GM19452 (cell line): Measurements from ENCODE around the gene HBG2.
"Not testable (repeated sequence)": the region's sequence is repeated elsewhere in the genome, so short reads cannot be mapped to it uniquely, and the experiment has no call there.

Source experiments
- ATAC-seq: cut with Tn5 transposase; IDR thresholded peaks from one replicate; pipeline ENCODE4 v1.9.1; 2021; ENCODE audit not compliant: unreplicated experiment

HBG2 gene

DNA sequence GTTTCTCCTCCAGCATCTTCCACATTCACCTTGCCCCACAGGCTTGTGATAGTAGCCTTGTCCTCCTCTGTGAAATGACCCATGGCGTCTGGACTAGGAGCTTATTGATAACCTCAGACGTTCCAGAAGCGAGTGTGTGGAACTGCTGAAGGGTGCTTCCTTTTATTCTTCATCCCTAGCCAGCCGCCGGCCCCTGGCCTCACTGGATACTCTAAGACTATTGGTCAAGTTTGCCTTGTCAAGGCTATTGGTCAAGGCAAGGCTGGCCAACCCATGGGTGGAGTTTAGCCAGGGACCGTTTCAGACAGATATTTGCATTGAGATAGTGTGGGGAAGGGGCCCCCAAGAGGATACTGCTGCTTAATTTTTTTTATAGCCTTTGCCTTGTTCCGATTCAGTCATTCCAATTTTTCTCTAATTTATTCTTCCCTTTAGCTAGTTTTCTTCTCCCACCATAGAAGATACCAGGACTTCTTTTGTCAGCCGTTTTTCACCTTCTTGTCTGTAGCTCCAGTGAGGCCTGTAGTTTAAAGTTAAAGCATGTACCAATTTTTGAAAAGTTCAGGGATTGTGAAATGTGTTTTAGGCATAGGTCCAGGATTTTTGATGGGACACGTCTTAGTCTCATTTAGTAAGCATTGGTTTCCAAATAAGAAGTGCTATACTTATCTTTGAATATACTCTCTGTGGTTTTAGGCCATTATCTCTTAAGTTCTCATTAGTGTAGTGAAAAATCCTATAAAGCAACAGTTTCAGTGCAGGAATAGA lies at the start of gene HBG2:
Gene HBG2 (minus strand): TSS at position 136 of the 768 bp plus-strand sequence. CDS start 53 bp downstream, at position 83.
- not testable (repeated sequence) for ATAC-seq

DNA sequence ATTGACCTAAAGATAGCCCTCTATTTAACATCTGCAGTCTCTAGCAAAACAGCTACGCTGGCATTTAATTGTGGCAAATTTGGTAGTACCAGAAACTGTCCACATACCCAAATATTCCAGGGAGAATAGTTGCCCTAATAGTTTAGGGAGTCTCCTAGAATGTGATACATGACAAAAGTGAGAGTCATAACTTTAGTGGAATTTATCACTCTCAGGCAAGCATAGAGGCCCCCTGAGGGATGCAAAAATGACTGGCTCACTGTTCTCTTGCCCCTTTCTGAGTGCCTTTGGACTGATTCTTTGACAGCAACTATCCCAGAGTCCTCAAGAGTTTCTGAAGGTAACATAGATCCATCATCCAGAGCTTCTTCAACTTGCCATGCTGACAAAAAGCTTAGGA lies 49.5 kb upstream of the HBG2 start:
- no peak for ATAC-seq

DNA sequence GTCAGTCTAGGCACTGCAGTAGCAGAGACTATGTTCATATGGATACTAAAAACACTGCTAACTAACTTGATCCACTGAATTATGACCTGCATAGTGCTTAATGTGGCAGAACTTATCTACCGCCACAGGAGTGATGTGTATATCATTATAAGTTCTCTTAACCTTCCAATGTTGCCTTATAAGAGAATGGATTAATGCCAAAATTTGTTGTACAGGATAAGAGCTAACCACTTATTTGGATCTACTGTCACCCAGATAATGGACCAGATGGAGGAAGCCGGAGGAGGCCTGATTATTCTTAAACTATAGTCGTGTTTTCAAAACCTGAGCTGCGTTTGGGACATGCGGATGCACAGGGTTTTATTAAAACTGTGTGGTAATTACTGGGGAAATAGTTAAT lies 49.0 kb upstream of the HBG2 start:
- no peak for ATAC-seq

DNA sequence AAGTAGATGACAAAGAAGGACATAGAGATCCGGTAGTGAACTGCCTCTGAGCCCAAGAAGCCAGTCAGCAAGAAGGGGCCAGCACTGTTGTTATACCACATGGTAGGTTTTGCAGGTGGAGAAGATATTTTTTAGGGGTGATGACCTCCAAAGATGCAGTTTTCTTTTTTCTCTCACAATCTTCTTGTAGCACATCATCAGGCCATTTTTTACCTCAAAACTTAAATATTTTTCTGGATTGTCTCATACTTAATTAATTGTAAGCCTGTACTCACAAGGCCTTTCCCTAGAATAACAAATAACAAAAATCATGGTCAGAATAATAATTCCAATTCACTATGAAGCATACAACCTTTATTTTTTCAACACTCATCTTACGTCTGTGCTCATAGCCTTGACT lies 47.3 kb upstream of the HBG2 start, which contains the start of gene OR51B4:
Gene OR51B4 (minus strand): TSS at position 101 of the 400 bp plus-strand sequence. CDS start 0 bp downstream, at position 101.
- ATAC-seq: no peak

DNA sequence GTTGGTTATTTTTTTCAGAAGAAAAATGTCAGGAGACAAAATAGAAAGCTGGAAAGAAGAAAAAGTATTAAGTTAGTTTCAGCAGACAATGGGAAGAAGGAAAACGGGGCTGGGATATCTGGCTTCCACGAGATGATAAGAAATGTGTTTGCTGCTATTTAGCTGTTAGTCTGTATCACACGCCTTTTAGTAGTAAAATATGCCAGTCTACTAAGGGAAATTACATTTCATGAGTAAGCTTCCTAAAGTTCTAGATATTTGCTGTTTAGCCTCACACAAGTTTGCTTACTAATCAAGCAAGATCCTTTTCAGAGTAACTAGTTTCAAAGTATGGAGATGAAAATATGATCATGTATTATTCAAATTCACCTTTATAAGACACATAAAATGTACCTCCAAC lies 45.7 kb upstream of the HBG2 start:
- no peak for ATAC-seq

DNA sequence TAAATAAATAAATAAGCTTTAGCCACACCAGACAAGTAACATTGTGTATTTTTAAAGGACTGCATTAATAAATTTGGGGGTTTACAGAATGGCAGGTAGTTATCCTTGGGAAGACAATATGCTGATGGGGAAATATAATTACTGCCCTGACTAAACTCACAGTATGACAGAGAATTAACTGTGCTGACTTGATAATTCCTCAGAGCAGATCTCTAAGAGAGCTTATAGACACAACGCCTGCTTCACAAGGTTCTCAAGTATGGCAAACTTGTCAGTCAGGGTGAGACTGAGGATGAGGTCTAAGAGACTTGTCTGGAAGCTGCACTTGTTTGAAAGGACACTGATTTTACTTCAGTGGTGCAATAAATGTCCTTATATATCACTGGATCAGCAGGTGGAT lies 43.9 kb upstream of the HBG2 start:
- no peak for ATAC-seq

DNA sequence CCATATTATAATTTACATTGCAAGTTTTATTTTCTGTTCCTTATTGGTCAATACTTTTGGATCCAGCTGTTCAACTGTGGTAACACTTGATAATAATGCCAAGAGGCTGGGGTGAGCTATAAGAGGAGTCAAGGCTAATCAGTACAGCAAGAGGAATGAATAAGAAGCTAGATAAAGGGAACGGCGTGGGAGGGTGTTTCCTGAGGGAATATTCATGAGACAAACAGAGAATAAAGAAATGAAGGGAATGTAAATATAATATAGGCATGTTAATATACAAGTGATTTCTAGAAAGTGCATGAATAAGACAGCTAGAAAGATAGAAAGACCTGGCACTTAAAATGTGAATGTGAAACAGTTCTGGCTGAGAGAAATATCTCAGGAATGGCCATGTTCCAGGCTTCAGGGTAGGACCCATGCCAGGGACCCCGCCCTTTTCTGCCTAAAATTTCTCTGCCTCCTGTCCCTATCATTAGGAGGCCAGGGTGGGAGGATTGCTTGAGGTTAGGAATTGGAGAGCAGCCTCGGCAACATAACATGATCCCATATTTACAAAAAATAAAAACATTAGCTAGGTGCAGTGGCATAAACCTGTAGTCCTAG lies 43.2 kb upstream of the HBG2 start:
- no peak for ATAC-seq

DNA sequence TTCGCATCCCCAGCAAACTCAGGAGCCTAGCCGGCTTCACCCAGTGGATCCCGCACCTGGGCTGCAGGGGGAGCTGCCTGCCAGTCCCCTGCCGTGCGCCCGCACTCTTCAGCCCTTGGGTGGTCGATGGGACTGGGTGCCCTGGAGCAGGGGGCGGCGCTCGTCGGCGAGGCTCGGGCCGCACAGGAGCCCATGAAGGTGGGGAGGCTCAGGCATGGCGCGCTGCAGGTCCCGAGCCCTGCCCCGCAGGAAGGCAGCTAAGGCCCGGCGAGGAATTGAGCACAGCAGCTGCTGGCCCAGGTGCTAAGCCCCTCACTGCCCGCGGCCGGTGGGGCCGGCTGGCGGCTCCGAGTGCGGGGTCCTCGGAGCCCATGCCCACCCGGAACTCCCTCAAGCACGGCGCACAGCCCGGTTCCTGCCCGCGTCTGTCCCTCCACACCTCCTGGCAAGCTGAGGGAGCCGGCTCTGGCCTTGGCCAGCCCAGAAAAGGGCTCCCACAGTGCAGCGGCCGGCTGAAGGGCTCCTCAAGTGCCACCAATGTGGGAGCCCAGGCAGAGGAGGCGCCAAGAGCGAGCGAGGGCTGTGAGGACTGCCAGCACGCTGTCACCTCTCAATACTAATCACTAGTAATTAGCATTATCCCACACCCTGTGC lies 39.9 kb upstream of the HBG2 start:
- not testable (repeated sequence) for ATAC-seq

DNA sequence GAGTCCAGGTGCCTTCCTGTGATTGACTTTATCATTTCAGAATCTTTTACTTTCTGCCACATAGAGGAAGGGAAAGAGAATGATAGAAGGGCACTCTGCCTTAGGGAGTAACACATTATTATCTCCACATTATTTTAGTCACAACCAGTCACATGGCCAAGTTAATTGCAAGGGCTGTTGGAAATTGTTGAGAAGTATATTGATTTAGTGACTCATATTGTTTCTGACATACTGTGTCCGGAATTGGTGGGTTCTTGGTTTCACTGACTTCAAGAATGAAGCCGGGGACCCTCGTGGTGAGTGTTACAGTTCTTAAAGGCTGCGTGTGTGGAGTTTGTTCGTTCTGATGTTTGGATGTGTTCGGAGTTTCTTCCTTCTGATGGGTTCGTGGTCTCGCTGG lies 38.4 kb upstream of the HBG2 start:
- no peak for ATAC-seq

DNA sequence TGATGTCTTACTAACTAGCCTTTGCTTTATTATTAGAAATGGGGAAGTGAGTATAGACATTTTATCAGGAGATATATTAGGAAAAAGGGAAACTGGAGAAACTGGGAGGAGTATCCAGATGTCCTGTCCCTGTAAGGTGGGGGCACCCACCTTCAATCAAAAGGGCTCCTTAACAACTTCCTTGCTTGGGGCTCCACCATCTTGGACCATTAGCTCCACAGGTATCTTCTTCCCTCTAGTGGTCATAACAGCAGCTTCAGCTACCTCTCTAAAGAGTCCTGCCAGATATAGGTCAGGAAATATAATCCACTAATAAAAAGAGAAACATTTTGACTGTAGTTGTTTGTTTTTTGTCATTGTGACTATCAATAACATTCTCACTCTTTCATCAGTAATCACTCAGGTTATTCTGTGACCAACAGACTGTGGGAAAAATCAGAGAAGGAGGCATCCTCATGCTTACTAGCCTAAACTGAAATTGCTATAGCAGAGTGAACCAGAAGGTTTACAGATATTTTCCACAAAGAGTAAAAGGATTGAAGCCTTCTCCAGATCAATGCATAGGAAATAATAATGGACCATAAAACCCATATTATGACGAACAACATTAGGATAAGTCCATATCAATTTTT lies 36.7 kb upstream of the HBG2 start:
- peak; percentile 95 for ATAC-seq

DNA sequence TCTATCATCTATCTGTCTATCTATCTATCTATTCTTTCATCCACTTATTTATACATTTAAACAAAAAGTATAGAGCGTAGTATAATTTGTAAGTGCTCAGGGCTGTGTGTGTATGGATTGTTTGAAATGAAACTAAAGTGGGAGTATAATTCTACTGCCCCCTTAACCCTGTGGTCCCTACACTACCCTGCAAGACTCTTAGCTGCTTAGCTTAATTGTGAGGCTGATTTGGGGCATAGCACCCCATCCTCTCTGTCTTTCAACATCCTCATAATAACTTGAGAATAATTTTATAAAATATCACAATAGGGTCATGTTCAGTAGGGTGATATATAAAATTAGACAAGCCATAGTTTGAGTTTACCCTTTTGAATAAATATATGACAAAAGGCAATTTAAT lies 35.5 kb upstream of the HBG2 start:
- ATAC-seq: no peak

DNA sequence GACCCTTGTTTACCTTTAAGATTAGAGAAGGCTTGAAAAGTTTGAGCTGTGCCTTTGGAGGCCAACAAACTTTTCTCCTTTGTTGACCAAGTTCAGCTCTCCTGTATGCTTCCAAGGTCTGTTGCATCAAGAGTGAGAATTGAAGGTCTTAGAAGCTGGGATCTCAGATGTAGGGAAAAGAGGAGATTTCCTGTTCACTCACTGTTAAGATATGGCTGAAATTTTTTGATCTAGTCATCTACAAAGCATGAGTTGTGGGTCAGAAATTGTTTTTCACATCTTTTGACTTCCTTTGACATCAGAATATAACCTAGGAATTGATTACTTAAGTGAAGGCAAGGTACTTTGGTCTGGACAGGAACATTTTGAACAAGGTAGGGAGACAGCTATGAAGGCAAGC lies 35.1 kb upstream of the HBG2 start:
- no peak for ATAC-seq

DNA sequence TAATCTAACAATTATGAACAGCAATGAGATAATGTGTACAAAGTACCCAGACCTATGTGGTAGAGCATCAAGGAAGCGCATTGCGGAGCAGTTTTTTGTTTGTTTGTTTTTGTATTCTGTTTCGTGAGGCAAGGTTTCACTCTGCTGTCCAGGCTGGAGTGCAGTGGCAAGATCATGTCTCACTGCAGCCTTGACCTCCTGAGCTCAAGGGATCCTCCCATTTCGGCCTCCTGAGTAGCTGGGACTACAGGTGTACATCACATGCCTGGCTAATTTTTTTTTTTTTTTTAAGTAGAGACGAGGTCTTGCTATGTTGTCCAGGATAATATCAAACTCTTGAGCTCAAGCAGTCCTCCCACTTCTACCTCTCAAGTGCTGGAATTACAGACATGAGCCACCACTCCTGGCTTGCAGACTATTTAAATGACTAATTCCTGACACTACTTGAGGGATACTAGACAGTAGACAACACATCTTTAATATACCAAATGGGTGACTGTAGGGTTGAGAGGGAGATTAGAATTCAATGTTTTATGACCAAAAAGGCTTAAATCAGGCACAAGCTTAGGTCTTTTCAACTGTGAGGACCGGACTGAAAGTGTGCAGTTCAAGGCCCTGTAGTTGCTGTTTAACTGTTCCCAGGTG lies 34.4 kb upstream of the HBG2 start:
- ATAC-seq: no peak

DNA sequence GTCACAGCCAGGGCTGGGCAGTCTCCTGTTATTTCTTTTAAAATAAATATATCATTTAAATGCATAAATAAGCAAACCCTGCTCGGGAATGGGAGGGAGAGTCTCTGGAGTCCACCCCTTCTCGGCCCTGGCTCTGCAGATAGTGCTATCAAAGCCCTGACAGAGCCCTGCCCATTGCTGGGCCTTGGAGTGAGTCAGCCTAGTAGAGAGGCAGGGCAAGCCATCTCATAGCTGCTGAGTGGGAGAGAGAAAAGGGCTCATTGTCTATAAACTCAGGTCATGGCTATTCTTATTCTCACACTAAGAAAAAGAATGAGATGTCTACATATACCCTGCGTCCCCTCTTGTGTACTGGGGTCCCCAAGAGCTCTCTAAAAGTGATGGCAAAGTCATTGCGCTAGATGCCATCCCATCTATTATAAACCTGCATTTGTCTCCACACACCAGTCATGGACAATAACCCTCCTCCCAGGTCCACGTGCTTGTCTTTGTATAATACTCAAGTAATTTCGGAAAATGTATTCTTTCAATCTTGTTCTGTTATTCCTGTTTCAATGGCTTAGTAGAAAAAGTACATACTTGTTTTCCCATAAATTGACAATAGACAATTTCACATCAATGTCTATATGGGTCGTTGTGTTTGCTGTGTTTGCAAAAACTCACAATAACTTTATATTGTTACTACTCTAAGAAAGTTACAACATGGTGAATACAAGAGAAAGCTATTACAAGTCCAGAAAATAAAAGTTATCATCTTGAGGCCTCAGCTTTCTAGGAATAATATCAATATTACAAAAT lies 33.7 kb upstream of the HBG2 start:
- ATAC-seq: no peak

DNA sequence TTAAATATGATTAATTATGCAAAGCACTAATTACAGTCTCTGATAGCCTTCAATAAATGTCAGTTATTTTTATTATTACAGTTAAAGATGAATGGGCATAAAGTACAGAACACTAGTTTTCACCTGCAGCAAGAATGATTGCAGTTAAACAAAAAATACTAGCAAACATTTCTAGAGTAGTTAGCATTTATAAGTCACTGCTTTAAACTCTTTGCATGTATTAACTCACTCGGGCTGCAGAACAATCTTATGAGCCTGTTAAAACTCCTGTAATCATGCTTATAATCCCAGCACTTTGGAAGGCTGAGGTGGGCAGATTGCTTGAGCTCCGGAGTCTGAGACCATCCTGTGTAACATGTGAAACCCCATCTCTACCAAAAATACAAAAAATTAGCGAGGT lies 32.3 kb upstream of the HBG2 start:
- no peak for ATAC-seq

DNA sequence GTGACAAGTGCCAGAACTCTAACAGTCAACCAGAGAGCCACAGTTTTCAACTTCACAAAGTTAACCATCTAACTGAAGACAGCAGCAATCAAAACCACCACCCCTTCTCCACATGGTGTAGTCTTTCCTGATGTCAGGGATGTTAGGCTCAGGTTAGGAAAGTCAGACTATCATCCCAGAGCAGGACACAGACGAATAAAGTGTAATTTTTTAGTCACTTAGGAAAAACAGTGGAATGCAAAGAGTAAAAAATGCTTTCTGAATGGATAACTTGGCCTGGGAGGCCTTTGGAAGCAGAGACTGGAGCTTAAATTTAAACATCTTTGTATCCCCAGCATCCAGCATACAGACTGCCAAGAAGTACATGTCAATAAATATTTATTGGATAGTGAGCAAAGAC lies 31.8 kb upstream of the HBG2 start:
- no peak for ATAC-seq

DNA sequence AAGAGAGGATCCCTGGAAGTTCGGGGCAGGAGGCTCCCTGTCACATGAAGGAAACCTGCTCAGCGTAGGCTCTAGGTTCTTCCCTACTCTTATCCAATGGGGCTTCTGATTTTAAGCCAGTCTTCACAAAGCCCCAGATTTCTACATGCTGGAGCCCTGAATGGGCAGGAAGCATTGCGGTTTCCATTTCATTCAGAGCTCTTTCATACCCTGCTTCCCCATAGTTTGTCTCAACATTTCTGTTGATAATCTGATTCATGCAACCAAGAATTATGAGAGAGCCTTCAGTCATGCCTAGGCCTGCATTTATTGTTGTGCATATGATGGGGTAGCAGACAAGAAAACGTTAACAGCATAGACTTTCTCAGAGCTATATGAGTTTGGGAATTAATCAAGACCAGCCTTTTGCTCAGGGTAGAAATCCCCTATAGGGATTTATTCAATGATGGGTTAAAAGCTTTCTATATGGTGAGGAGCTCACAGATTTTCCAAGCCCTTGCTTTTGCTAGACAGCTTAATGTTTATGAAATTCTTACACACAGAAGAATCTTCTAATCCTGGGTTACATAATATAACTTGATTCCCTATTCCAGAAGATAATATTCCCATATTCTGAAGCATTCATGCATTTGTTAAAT lies 31.2 kb upstream of the HBG2 start:
- no peak for ATAC-seq

DNA sequence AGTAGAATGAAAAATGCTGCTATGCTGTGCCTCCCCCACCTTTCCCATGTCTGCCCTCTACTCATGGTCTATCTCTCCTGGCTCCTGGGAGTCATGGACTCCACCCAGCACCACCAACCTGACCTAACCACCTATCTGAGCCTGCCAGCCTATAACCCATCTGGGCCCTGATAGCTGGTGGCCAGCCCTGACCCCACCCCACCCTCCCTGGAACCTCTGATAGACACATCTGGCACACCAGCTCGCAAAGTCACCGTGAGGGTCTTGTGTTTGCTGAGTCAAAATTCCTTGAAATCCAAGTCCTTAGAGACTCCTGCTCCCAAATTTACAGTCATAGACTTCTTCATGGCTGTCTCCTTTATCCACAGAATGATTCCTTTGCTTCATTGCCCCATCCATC lies 30.1 kb upstream of the HBG2 start:
- ATAC-seq: no peak

DNA sequence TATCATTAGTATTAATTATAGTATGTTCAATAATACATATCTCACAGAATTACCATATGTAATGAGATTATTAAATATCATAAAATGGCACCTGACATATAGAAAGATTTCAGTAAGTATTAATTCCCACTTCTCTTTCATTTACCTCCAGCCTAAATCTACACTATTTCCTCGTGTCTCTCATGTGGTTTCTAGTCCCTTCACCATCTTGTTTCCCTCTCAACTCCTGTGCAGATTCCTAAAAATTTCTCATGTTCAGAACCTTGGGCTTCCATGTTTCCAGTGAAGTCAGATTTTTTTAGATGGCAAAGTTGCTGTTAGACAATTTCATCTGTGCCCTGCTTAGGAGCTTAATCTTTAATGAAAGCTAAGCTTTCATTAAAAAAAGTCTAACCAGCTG lies 29.3 kb upstream of the HBG2 start:
- no peak for ATAC-seq

DNA sequence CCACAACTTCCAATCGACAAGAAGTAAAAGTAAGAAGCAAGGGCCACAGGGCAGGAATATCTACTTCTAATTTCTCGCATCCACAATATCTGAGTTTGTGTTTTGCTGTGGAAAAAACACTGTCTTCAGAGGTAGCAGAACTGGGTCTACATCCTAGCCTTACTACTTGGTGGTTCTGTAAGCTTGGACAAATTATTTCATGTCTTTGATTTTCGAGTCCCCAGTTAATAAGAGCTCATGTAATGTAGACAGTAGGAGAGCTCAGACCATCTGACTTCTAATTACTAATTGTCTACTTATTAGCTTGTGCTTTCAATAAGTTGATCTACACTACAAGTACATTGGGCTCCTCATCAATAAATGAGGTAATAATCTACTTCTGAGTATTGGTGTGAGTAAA lies 28.5 kb upstream of the HBG2 start:
- no peak for ATAC-seq
